NT2/D1 (cell line): ENCODE results near the gene RBM39.

Experiments used
- SUZ12 ChIP-seq: IDR thresholded peaks from 2 replicates; pipeline ENCODE4 v1.6.1; 2011; ENCODE audit not compliant: insufficient read length, insufficient read depth; ENCODE audit errors: extremely low read depth
- YY1 ChIP-seq: IDR thresholded peaks from 2 replicates; pipeline ENCODE4 v1.6.1; 2011; ENCODE audit not compliant: insufficient read length, insufficient read depth
- ZNF274 ChIP-seq: IDR thresholded peaks from 2 replicates; pipeline ENCODE4 v1.6.1; 2011; ENCODE audit warnings: mild to moderate bottlenecking, low read depth, low read length

DNA sequence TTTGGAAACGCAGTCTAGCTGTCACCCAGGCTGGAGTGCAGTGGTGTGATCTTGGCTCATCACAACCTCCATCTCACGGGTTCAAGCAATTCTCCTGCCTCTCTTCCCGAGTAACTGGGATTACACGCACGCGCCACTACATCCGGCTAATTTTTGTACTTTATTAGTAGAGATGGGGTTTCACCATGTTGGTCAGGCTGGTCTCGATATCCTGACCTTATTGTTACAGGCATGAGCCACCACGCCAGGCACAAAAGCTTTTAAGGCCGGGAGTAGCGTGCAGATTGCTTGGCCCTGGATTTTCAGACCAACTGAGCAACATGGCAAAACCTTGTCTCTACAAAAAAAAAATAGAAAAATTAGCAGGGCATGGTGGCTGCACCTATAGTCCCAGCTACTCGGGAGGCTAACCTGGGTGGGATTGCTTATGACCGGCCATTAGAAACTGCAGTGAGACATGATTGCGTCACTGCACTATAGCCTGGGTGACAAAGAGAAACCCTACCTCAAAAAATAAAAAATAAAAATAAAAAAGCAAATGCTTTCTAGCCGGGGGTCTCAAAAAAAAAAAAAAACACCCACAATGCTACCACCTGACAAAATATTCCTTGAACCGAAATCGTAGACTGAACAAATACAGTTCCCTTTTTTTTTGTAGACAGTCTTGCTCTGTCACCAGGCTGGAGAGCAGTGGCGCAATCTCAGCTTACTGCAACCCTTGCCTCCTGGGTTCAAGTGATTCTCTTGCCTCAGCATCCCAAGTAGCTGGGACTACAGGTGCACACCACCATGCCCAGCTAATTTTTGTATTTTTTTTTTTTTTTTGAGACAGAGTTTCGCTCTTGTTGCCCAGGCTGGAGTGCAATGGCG lies 15.0 kb downstream of the RBM39 start:
- TF ChIP-seq ZNF274 (no peak), SUZ12 (no peak), YY1 (no peak)
